Tibial nerve (tissue), 3 donors: ENCODE results near the gene MRPL50.

Experiments
- CTCF ChIP-seq, 5 experiments: fragments of 200-600 bp in 3 of 5; fragments of 450-650 bp in 2 of 5; sonication (generic) in 3 of 5; IDR thresholded peaks; one replicate each; pipeline ENCODE4 v1.5.1; 2016 to 2019; ENCODE audit warnings: antibody characterized with exemption in 5 of 5, mild to moderate bottlenecking in 3 of 5, moderate library complexity in 2 of 5
- POLR2A ChIP-seq, 2 donors: fragments of 450-650 bp; IDR thresholded peaks; one replicate each; pipeline ENCODE4 v1.6.1; 2017; ENCODE audit warnings: antibody characterized with exemption in 2 of 2, mild to moderate bottlenecking in 2 of 2, moderate library complexity in 2 of 2

- TF ChIP-seq CTCF (IDR thresholded peaks at IDR 0.05) (no peak), POLR2A (IDR thresholded peaks at IDR 0.05) (no peak)
These were observed 48.3 kb upstream of the MRPL50 start for GRCh38 chr9:101446732-101447131.
